ENCODE results near the gene C11orf87. TPM values are rescaled to one million over a fixed set of nuclear protein-coding genes. Genes with fewer than 3 reads are reported as not detected.

C11orf87 gene
- total and polyA plus RNA-seq, 9 of the 15 experiments (the other 6 are each of a cell fraction or from before 2014, with no cell fraction given) = not detected

GRCh38 chr11:109374441-109374840, 47.5 kb upstream of the C11orf87 start (continued):
- TF ChIP-seq, protein P1, sequence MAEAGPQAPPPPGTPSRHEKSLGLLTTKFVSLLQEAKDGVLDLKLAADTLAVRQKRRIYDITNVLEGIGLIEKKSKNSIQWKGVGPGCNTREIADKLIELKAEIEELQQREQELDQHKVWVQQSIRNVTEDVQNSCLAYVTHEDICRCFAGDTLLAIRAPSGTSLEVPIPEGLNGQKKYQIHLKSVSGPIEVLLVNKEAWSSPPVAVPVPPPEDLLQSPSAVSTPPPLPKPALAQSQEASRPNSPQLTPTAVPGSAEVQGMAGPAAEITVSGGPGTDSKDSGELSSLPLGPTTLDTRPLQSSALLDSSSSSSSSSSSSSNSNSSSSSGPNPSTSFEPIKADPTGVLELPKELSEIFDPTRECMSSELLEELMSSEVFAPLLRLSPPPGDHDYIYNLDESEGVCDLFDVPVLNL (CRISPR knock-in tag; IDR thresholded peaks at IDR 0.05; ENCODE audit: low read depth) = no peak
- TF ChIP-seq ZNF282 (CRISPR knock-in tag; IDR thresholded peaks at IDR 0.05) (no peak), ZBTB26 (CRISPR knock-in tag; IDR thresholded peaks at IDR 0.05) (no peak)

- TF ChIP-seq MECOM (CRISPR knock-in tag; IDR thresholded peaks at IDR 0.05) = no peak
- no peak for TF ChIP-seq KAT7 (CRISPR knock-in tag; IDR thresholded peaks at IDR 0.05; ENCODE audit: borderline replicate concordance)
- no peak for TF ChIP-seq NR2C2 (CRISPR knock-in tag; IDR thresholded peaks at IDR 0.05)
- no peak for TF ChIP-seq NR2C2 (tag; IDR thresholded peaks at IDR 0.05)
- FAIRE-seq (no peak), ATAC-seq (no peak), DNase-seq (ENCODE audit: extremely low read depth in 1 of 4, low spot score in 3 of 4) (no peak)
- Histone ChIP-seq H3K4me2 (ENCODE audit: insufficient read depth, low read length) (no peak overlapping the region), H3K79me2 (ENCODE audit: control insufficient read depth, insufficient read depth, low read length) (no peaks in the 10 kb centered on the region), H3K9me1 (ENCODE audit: control insufficient read depth, insufficient read depth, low read length) (no peaks in the 10 kb centered on the region), H3K9me3 (replicated peaks; ENCODE audit: control insufficient read depth, insufficient read depth, low read depth, low read length) (no peaks in the 10 kb centered on the region), H3K4me3 (no peak overlapping the region), H3K36me3 (ENCODE audit: control insufficient read depth, insufficient read depth, low read length) (no peaks in the 10 kb centered on the region), H3K9ac (ENCODE audit: insufficient read depth in 1 of 2, low read depth in 2 of 2, low read length in 2 of 2) (no peak overlapping the region), H3K27me3 (ENCODE audit: control insufficient read depth in 2 of 2, insufficient read depth in 2 of 2, low read length in 2 of 2) (no peaks in the 10 kb centered on the region), H3K4me1 (replicated peaks in 1 of 2; ENCODE audit: control insufficient read depth in 2 of 2, insufficient read depth in 2 of 2, low read length in 2 of 2) (no peaks in the 10 kb centered on the region), H4K20me1 (replicated peaks; ENCODE audit: control insufficient read depth, insufficient read depth, low read length) (no peaks in the 10 kb centered on the region), H2AFZ (ENCODE audit: low read depth, low read length) (no peak overlapping the region), H3K27ac (ENCODE audit: extremely low read depth, low read depth, low read length) (no peak overlapping the region)
- CTCF ChIA-PET (ENCODE audit: low intra/inter-chr PET ratio) = no interaction called here
- in situ Hi-C loops (cut with MboI) = no loop called here
- no TSS peak for BruUV-seq (replicated peaks)
- WGBS (ENCODE audit: insufficient coverage, low coverage, missing lambda C conversion rate) = 0% methylated on average over 4 of the region's 4 CpGs
- POLR2A ChIA-PET = no interaction called here
- intact Hi-C loops (cut with micrococcal nuclease) = no loop called here
Measured at GRCh38 chr11:109377039-109377742, 44.8 kb upstream of the C11orf87 start.

Measured in K562 (cell line).